ENCODE measurements around the gene STARD13. TPM values are rescaled to one million over a fixed set of nuclear protein-coding genes. Genes with fewer than 3 reads are reported as not detected.

Gene STARD13
- total RNA-seq, 1 experiment from 2014 or later = 1.2 TPM

DNA sequence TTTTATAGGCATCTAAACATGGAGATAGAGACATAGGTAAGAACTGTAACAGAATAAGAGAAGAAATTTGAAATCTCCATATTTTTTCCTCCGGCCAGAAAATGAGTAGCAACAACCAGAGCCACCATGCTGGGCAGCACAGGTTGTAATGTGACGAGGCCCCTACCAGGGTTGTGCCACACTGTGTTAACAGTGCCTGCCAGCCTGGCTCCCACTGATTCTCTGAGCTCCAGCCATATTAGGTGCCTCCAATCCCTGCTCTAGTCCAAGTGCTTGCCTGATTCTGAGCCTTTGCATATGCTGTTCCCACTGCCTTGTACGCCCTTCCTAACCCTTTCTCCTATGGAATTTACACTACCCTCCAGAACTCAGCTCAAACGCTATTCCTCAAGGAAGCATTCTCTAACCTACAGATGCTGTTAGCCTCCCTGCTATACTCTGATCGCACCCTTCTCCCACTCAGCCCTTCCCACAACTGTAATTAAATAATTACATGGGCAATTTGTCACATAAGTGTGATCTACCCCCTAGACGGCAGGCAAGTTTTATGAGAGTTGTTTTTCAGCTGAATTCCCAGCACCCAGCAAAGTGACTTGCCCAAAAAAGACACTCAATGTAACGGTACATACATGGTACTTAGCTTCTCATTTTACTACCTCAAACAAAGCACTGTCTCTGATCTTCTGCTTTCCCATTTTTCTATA, 37.6 kb upstream of the STARD13 start:
- no peak for DNase-seq
- Histone ChIP-seq H3K27me3 (ENCODE audit: low read length) (no peaks in the 10 kb centered on the region), H3K79me2 (ENCODE audit: low read length) (no peaks in the 10 kb centered on the region), H3K27ac (ENCODE audit: low read length) (no peak overlapping the region), H3K9ac (ENCODE audit: low read length) (no peak overlapping the region), H3K9me3 (ENCODE audit: low read length) (no peaks in the 10 kb centered on the region), H3K4me2 (ENCODE audit: low read depth, low read length, poor library complexity, severe bottlenecking) (no peak overlapping the region), H4K20me1 (ENCODE audit: insufficient read depth, low read depth, low read length) (no peaks in the 10 kb centered on the region), H3K36me3 (ENCODE audit: insufficient read depth, low read length) (no peaks in the 10 kb centered on the region), H3K4me1 (ENCODE audit: low read length) (no peaks in the 10 kb centered on the region), H2AFZ (ENCODE audit: low read length) (no peak overlapping the region), H3K4me3 (ENCODE audit: low read length) (no peak overlapping the region), H3K9me2 (replicated peaks; ENCODE audit: insufficient read depth, low read length) (no peaks in the 10 kb centered on the region)

DNA sequence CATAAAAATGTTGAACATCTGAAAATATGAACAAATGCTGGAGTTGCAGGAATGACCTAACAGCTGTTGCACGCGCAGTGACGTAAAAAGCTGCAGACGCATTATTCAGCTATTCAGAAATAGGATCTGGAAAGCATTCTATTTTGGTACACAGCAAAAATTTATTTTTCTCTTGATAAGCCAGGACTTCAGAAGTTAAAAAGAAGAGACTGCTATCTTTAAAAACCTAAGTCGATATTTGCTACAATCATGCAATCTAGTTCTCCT, 36.9 kb upstream of the STARD13 start:
- Histone ChIP-seq H3K4me2 (ENCODE audit: low read depth, low read length, poor library complexity, severe bottlenecking) (no peak overlapping the region), H3K36me3 (ENCODE audit: insufficient read depth, low read length) (no peaks in the 10 kb centered on the region), H3K4me3 (ENCODE audit: low read length) (no peak overlapping the region), H2AFZ (ENCODE audit: low read length) (no peak overlapping the region), H3K79me2 (ENCODE audit: low read length) (no peaks in the 10 kb centered on the region), H3K9me3 (ENCODE audit: low read length) (no peaks in the 10 kb centered on the region), H4K20me1 (ENCODE audit: insufficient read depth, low read depth, low read length) (no peaks in the 10 kb centered on the region), H3K9me2 (replicated peaks; ENCODE audit: insufficient read depth, low read length) (no peaks in the 10 kb centered on the region), H3K4me1 (ENCODE audit: low read length) (no peaks in the 10 kb centered on the region), H3K27me3 (ENCODE audit: low read length) (no peaks in the 10 kb centered on the region), H3K9ac (ENCODE audit: low read length) (no peak overlapping the region), H3K27ac (ENCODE audit: low read length) (no peak overlapping the region)
- no peak for DNase-seq

DNA sequence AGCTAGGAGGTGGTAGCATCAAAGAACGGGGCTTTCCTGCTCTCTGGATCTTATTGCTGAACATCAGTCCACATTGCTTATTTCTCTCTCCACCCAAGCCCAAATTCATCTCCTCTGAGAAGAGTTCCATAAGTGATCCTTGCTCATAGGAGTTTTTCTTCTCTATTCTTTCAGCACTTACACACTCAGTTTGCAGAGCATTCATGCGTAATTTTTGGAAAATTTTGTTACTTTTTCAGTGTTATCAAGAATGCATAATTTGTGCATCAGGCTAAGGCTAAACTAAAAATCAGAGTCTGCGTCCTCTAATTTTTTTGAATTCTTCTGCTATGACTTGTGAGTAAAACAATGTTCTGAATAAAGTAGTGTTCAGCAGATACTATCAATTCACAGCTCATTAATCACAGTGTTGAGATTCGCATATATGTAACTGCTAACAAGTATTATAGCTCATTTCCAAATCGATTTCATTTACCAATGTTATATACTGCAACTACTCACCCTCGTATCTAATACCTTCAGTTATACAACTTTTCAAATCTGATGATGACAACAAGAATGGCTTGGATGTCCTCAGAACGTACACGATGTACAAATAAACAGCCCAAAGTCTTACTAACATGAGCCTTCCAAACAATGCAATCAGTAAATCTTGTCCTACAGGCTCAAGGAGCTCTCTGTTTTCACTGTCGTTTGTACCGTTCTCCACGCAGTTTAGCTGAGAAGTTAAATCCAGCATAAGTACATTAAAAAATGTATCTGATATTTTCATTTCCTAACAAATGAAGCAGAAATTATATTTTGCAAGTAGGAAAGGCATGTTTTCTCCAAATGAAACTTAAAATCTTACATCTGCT, 36.4 kb upstream of the STARD13 start:
- Histone ChIP-seq H3K4me1 (ENCODE audit: low read length) (no peaks in the 10 kb centered on the region), H3K4me2 (ENCODE audit: low read depth, low read length, poor library complexity, severe bottlenecking) (no peak overlapping the region), H2AFZ (ENCODE audit: low read length) (no peak overlapping the region), H4K20me1 (ENCODE audit: insufficient read depth, low read depth, low read length) (no peaks in the 10 kb centered on the region), H3K79me2 (ENCODE audit: low read length) (no peaks in the 10 kb centered on the region), H3K9ac (ENCODE audit: low read length) (no peak overlapping the region), H3K27me3 (ENCODE audit: low read length) (no peaks in the 10 kb centered on the region), H3K27ac (ENCODE audit: low read length) (no peak overlapping the region), H3K9me3 (ENCODE audit: low read length) (no peaks in the 10 kb centered on the region), H3K36me3 (ENCODE audit: insufficient read depth, low read length) (no peaks in the 10 kb centered on the region), H3K4me3 (ENCODE audit: low read length) (no peak overlapping the region), H3K9me2 (replicated peaks; ENCODE audit: insufficient read depth, low read length) (no peaks in the 10 kb centered on the region)
- no peak for DNase-seq

DNA sequence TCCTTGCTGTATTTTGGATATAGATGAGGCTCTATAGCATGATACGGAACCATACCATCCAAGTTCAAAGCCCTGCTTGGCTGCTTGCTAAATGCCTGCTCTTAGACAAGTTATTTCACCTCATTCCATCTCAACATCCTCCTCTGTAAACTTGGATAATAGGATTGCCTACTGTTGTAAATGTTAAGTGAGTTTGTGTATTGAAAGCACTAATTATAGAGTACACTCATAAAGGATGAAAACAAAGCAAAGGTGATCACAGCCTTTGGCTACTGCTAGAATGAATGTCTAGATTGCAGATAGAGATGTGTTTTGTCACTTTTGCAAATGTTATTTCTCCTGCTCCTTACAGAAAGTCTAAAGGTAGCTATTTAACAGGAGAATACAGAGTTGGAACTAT, 34.3 kb upstream of the STARD13 start:
- Histone ChIP-seq H4K20me1 (ENCODE audit: insufficient read depth, low read depth, low read length) (no peaks in the 10 kb centered on the region), H3K4me2 (ENCODE audit: low read depth, low read length, poor library complexity, severe bottlenecking) (no peak overlapping the region), H3K36me3 (ENCODE audit: insufficient read depth, low read length) (no peaks in the 10 kb centered on the region), H3K79me2 (ENCODE audit: low read length) (no peaks in the 10 kb centered on the region), H2AFZ (ENCODE audit: low read length) (no peak overlapping the region), H3K27me3 (ENCODE audit: low read length) (no peaks in the 10 kb centered on the region), H3K4me1 (ENCODE audit: low read length) (no peaks in the 10 kb centered on the region), H3K9me2 (replicated peaks; ENCODE audit: insufficient read depth, low read length) (no peaks in the 10 kb centered on the region), H3K4me3 (ENCODE audit: low read length) (no peak overlapping the region), H3K9ac (ENCODE audit: low read length) (no peak overlapping the region), H3K27ac (ENCODE audit: low read length) (no peak overlapping the region), H3K9me3 (ENCODE audit: low read length) (no peaks in the 10 kb centered on the region)
- no peak for DNase-seq

DNA sequence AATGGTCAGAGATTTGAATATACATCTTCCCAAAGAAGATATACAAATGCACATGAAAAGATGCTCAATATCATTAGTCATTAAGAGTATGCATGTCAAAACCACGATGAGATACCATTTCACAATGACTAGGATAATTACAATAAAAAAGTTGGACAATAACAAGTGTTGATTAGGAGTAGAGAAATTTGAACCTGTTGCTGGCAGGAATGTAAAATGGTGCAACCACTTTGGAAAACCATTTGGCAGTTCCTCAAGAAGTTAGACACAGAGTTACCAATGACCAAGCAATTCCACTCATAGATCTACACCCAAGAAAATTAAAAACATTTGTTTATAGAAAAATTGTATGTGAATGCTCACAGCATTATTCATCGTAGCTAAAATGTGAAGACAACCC, 33.2 kb upstream of the STARD13 start:
- DNase-seq = no peak
- Histone ChIP-seq H3K27me3 (ENCODE audit: low read length) (no peaks in the 10 kb centered on the region), H3K79me2 (ENCODE audit: low read length) (no peaks in the 10 kb centered on the region), H3K4me3 (ENCODE audit: low read length) (no peak overlapping the region), H3K4me2 (ENCODE audit: low read depth, low read length, poor library complexity, severe bottlenecking) (no peak overlapping the region), H3K36me3 (ENCODE audit: insufficient read depth, low read length) (no peaks in the 10 kb centered on the region), H3K27ac (ENCODE audit: low read length) (no peak overlapping the region), H4K20me1 (ENCODE audit: insufficient read depth, low read depth, low read length) (no peaks in the 10 kb centered on the region), H2AFZ (ENCODE audit: low read length) (no peak overlapping the region), H3K9me3 (ENCODE audit: low read length) (no peaks in the 10 kb centered on the region), H3K9me2 (replicated peaks; ENCODE audit: insufficient read depth, low read length) (no peaks in the 10 kb centered on the region), H3K9ac (ENCODE audit: low read length) (no peak overlapping the region), H3K4me1 (ENCODE audit: low read length) (no peaks in the 10 kb centered on the region)

DNA sequence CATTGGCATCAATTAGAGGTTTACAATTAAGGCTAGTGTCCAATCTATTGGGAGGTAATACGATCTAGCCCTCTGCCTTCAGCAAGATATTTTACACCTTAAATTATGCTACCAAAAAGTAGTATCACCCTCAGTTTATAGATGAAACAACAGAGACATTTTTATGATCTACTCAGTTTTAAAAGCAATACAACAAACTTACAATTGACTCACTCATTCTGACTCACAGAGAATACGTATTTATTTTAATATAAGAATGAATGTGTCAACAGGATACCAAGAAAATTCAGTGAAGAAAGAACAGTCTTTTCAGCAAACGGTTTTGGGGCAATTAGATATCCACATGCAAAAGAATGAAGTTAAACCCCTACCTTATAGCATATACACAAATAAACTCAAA, 32.5 kb upstream of the STARD13 start:
- Histone ChIP-seq H4K20me1 (ENCODE audit: insufficient read depth, low read depth, low read length) (no peaks in the 10 kb centered on the region), H3K9ac (ENCODE audit: low read length) (no peak overlapping the region), H3K9me2 (replicated peaks; ENCODE audit: insufficient read depth, low read length) (no peaks in the 10 kb centered on the region), H3K79me2 (ENCODE audit: low read length) (no peaks in the 10 kb centered on the region), H3K4me1 (ENCODE audit: low read length) (no peaks in the 10 kb centered on the region), H3K36me3 (ENCODE audit: insufficient read depth, low read length) (no peaks in the 10 kb centered on the region), H2AFZ (ENCODE audit: low read length) (no peak overlapping the region), H3K9me3 (ENCODE audit: low read length) (no peaks in the 10 kb centered on the region), H3K4me2 (ENCODE audit: low read depth, low read length, poor library complexity, severe bottlenecking) (no peak overlapping the region), H3K4me3 (ENCODE audit: low read length) (no peak overlapping the region), H3K27ac (ENCODE audit: low read length) (no peak overlapping the region), H3K27me3 (ENCODE audit: low read length) (no peaks in the 10 kb centered on the region)
- DNase-seq = no peak

DNA sequence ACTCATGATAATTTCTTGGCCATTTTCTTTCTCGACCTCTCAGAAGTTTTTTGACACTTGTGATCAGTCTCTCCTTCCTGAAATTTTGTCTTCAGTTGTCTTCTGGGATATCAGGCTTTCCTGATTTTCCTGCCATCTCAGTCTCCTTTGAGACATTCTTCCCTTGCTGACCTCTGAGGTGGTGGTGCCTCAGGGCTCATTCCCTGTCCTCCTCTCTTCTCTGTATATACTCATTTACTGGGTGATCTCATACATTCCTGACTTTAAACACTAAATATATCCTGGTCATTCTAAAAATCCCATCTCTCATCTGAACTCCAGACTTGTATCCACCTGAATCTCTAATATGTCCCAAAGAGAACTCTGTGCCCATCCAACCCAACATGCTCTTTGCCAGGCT, 31.3 kb upstream of the STARD13 start:
- no peak for DNase-seq
- H3K79me2 ChIP-seq (ENCODE audit: low read length) = no peaks in the 10 kb centered on the region
- no peaks in the 10 kb centered on the region for H3K9me3 ChIP-seq (ENCODE audit: low read length)
- H3K27me3 ChIP-seq (ENCODE audit: low read length) = no peaks in the 10 kb centered on the region
- no peak overlapping the region for H3K4me3 ChIP-seq (ENCODE audit: low read length)
- H3K27ac ChIP-seq (ENCODE audit: low read length) = no peak overlapping the region
- H3K36me3 ChIP-seq (ENCODE audit: insufficient read depth, low read length) = no peaks in the 10 kb centered on the region
- H3K4me1 ChIP-seq (ENCODE audit: low read length) = no peaks in the 10 kb centered on the region
- H3K4me2 ChIP-seq (ENCODE audit: low read depth, low read length, poor library complexity, severe bottlenecking) = no peak overlapping the region
- no peak overlapping the region for H2AFZ ChIP-seq (ENCODE audit: low read length)
- no peaks in the 10 kb centered on the region for H4K20me1 ChIP-seq (ENCODE audit: insufficient read depth, low read depth, low read length)
- no peak overlapping the region for H3K9ac ChIP-seq (ENCODE audit: low read length)
- H3K9me2 ChIP-seq (replicated peaks; ENCODE audit: insufficient read depth, low read length) = no peaks in the 10 kb centered on the region

DNA sequence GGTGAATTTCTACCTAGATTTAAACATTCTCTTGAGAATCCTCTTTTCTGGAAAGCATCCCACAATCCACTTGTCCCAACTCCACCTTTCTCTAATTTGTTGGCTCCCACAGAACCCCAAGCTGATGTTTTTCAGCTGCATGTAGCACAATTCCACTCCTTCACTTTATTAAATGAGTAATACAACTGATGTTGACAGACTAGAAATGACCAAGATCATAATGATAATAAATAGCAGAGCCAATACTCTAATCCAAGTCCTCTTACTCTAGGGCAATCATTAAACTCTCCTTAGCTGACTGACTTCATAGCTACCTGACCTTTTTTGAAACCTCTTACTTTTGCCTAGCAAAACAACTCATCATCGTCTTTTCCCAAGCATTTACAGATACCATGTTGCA, 27.9 kb upstream of the STARD13 start:
- no peaks in the 10 kb centered on the region for H4K20me1 ChIP-seq (ENCODE audit: insufficient read depth, low read depth, low read length)
- H3K9ac ChIP-seq (ENCODE audit: low read length) = no peak overlapping the region
- no peaks in the 10 kb centered on the region for H3K9me3 ChIP-seq (ENCODE audit: low read length)
- H3K9me2 ChIP-seq (replicated peaks; ENCODE audit: insufficient read depth, low read length) = no peaks in the 10 kb centered on the region
- H3K79me2 ChIP-seq (ENCODE audit: low read length) = no peaks in the 10 kb centered on the region
- no peaks in the 10 kb centered on the region for H3K4me1 ChIP-seq (ENCODE audit: low read length)
- no peak for DNase-seq
- H3K4me3 ChIP-seq (ENCODE audit: low read length) = no peak overlapping the region
- H3K36me3 ChIP-seq (ENCODE audit: insufficient read depth, low read length) = no peaks in the 10 kb centered on the region
- no peaks in the 10 kb centered on the region for H3K27me3 ChIP-seq (ENCODE audit: low read length)
- H3K27ac ChIP-seq (ENCODE audit: low read length) = no peak overlapping the region
- H2AFZ ChIP-seq (ENCODE audit: low read length) = no peak overlapping the region
- H3K4me2 ChIP-seq (ENCODE audit: low read depth, low read length, poor library complexity, severe bottlenecking) = no peak overlapping the region
